HG02623 (cell line): Measurements from ENCODE around the gene DDX41.
A peak's percentile ranks its signal among the peaks of the same experiment; 100 is the strongest.

Experiments used
- ATAC-seq: cut with Tn5 transposase; IDR thresholded peaks from one replicate; pipeline ENCODE4 v1.9.1; 2021; ENCODE audit warnings: moderate library complexity; ENCODE audit not compliant: unreplicated experiment

DDX41 gene

GRCh38 chr5:177513500-177513899 is 3.3 kb downstream of the DDX41 start:
- ATAC-seq: no peak

GRCh38 chr5:177512736-177513380 is 3.9 kb downstream of the DDX41 start:
- no peak for ATAC-seq

DNA sequence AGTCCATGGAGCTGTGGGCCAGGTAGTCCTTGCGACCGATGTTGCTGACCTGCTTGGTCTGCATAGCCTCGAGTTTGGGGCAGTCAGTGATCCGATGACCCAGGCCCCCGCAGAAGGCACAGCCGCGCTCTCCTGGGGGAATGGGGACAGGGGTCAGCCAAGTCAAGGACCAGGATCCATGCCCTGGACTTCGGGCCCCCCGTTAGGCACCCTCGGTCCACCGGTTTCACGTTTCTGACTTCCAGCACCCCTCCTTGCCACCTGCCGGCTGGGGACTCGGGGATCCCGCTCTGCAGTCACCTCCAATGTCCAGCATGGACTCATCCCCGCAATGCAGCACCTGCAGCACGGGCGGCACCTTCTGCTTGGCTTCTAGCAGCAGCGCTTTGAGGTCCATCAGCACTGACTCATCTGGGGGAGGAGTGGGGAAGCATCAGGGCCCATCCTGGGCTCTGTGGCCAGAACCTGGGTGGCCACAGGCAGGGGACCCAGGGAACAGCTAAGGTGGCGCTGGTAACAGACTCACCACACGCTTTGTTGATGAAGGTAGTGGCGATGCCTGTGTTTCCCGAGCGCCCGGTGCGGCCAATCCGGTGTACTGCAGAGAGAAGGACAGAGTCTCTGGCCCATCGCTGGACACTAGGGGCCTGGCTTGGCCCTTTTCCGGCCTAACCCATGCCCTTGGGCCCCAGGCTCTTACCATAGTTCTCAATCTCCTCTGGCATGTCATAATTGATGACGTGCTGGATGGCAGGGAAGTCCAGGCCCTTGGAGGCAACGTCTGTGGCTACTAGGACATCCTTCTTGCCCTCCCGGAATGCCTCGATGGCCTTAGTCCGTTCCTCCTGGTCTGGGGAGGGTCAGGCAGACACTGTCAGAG is 4.7 kb downstream of the DDX41 start:
- no peak for ATAC-seq

GRCh38 chr5:177511181-177511580 is 5.6 kb downstream of the DDX41 start:
- ATAC-seq: no peak

DNA sequence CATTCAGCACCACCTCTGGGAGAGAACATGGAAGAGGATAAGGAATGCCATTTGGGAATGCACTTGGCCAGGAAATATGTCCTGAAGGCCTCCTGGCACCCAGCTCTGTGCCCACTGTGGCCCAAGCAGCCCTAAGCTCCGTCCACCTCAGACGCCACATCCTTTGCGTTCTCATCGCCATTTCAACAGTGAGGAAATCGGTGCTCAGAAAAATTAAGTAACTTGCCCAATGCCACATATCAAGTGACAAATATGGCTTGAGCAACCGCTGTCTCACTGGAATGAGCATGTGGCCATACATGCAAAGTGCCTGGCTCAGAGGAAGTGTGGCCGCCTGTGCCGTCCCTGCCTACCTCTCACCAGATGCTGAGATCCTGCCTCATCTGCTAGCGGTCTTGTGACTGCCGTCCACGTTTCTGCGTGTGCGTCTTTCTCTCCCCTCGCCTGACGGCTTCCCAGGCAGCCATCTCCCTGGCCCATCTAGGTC is 6.2 kb downstream of the DDX41 start:
- peak; percentile 26 for ATAC-seq

- ATAC-seq: no peak
Measured at GRCh38 chr5:177509991-177510566, 6.7 kb downstream of the DDX41 start.

DNA sequence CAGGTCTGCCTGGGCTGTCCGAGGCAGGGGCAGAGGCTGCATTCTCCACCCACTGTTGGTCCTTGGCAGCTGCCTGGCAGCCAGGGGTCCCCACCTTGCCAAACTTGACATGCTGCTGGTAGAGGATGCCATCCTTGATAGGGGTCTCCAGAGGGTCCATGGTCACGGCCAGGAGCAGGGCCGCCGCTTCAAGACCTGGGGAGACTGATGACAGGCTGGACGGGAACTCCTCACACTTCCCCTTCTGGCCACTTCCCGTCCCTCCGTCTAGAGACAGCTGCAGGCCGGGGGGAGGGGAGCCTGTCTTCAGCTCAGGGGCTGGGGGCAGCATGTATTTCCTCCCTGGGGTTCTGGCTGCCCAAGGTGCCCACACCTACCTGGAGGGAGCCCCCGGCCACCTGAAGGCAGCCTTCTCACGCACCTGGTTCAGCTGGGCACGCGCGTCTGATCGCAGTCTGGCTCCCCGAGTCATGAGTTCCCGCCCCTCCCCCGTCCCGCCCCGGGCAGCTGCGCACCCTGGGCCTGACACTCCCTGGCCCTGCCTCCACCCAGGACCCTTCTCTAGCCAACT is 7.3 kb downstream of the DDX41 start, which contains the start of gene DOK3:
DOK3 (minus strand) TSS at position 446 of the 571 bp plus-strand sequence; CDS start at position 160, 286 bp downstream.
- ATAC-seq: no peak

- no peak for ATAC-seq
Measured at GRCh38 chr5:177508837-177509236, 7.9 kb downstream of the DDX41 start.

DNA sequence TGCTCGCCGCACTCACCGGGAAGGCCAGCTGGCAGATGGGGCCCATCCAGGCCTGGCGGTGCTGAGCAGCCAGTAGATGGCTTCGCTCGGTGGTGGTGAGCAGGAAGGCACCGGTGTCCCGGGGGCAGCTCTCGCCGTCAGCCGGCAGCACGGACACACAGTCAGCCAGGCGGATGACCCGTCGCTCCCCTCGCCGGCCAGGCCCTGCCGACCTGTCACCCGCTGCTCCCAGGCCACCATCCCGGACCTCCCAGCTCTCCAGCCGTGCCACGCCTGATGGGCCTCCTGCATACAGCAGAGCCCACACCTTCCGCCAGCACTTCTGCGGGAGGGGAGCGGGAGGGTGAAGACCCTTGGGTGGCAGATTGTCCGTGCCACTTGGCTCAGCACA is 8.5 kb downstream of the DDX41 start:
- no peak for ATAC-seq

DNA sequence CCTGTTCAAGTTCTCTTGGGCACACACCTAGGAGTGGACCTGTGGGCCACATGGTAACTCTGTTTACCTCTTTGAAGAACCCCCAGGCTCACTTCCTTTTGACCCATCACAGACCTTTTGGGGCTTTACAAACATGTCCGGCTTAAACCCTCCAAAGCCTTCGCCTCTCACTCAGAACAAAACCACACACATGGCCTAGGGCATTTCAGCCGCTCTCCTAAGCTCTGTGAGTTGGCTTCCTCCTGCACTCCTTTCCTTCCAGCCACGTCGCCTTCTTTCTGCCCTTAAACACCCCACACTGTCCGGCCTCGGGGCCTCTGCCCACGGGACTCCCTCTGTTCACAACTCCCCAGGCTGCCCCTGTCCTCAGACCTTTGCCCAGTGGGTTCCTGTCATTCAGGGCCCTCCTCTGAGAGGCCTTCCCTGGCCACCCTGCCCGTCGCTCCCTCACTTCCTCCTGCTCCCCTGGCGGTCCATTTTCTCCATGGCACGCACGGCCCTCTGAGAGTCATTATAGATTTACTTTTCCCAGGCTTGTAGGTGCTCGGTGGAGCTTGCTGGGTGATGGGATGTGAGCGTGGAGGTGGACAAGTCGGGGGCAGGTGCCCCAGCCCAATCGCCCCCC is 9.1 kb downstream of the DDX41 start:
- no peak for ATAC-seq

GRCh38 chr5:177507165-177507564 is 9.6 kb downstream of the DDX41 start:
- no peak for ATAC-seq

DNA sequence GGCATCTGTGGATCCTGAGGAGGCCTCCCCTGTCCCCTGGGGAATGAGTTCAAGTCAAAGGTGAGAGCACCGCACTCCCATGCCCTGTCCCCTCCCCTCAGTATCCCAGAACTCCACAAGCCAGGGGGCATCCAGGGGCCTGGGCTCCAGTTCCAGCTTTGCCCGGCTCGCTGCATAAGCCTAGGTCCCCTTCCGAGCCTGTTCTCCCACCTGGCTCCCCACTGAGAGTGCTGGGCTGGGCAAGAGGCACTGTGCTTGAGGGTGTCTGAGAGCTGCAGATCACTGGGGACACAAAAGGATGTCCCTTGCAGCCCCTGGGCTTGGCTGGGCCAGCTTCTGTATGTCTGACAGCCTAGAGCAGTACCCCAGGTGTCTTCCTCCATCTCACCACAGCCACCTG is 11.7 kb downstream of the DDX41 start:
- no peak for ATAC-seq

DNA sequence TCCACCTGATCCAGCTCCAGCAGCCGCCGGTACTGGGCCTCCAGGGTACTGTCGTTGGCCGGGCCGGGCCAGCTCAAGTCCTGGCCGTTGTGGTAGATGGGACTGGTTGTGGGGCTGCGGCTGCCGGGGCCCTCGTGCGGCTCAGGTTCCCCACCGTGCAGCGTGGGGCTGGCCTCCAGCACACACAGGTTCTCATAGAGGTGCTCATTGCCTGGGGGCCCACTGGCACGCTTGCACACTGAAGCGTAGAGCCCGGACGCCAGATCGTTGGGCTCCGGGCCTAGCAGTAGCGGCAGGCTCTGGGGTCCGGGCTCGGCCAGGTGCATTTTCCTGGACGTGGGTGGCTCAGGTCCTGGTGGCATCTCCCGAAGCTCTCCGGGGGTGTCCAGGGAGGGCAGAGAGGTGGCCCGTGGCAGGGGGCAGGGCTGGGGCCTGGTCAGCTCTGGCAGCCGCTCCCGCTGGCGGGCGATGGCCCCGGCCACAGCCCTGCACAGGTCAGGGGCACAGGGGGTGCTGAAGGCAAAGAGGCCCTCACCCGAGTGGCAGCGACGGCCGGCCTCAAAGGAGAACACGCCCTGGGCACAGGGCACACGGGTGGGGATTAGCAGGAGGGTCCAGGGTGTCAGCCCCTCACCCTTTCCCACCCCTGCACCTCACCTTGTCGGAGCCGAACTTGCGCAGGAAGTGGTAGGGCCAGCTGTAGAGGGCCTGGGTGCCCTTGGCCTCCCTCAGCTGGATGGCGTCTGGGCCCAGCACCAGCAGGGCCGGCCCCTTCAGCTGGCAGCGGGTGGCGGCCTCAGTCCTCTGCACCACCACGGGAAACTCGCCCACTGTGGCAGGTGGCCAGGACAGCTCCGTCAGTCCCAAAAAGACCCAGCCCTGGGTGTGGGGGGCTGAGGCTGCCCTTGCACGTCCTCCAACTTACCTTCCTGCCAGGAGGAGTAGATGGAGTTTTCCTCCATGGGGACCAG is 12.4 kb downstream of the DDX41 start:
- ATAC-seq: no peak

GRCh38 chr5:177503351-177504085 is 13.2 kb downstream of the DDX41 start:
- no peak for ATAC-seq

DNA sequence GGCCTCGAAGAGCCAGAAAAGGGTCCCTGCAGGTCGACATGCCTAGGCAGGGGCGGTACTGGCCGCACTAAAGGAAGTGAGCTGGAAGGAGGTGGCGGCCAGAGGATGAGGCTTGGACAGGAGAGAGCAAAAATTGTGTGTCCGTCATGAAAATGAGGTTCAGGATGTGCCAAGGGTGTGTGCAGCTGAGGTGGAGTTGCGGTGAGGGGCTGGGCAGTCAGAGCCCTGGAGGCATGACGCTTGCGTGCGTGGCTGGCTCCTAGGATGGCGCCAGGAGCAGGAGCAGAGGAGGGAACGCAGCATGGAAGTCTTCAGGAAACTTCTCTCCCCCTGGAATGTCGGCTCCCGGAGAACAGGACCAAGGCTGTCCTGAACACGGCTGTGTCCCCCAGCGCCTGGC is 13.9 kb downstream of the DDX41 start:
- ATAC-seq: no peak

- no peak for ATAC-seq
Measured at GRCh38 chr5:177501874-177502678, 14.7 kb downstream of the DDX41 start.

DNA sequence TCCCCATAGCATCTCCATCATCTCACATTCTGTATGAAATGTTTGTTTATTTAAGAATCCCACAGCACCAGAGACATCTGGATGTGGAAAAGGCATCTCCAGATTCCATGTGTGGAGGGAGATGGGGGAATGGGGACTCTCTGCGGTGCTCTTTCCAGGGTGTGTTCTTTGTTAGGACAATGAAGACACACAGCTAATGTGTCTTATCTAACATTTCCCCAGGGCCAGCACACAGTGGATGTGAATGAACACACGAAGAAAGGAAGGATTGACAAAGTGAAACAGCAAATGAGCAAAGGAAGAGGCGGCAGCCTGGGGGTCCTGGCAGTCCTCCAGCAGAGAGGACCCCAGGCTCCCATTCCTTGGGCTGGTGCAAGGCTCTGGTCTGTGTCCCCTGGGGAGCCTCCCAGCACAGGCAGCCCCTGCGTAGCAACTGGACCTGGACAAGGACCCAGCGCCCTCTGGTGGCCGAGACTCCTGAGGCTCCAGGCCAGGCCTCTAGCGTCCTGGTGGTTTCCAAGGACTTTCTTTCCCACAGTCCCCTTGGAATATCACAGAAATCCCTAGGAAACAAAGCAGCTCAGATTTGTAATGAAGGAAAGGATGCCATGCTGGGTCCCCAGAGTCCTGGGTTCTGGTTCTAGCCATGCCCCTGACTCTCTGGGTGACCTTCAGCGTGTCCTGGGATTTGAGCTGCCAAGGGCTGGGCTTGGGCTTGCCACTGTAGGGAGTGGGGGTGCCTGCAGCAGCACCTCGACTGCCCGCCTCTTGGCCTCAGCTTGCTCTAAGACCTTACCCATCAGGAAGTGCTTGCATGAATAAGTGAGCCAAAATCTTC is 15.9 kb downstream of the DDX41 start:
- ATAC-seq: no peak
